GM10847 (cell line): Measurements from ENCODE around the gene AEBP1.

Source experiments
- POLR2A ChIP-seq: IDR thresholded peaks from 2 replicates; pipeline ENCODE4 v1.6.1; 2011; ENCODE audit not compliant: insufficient read length; ENCODE audit errors: extremely low read depth

AEBP1 gene

GRCh38 chr7:44144968-44145478 is 40.9 kb downstream of the AEBP1 start:
- no peak for TF ChIP-seq POLR2A

- TF ChIP-seq POLR2A = no peak
Observed at GRCh38 chr7:44145479-44145968, 41.4 kb downstream of the AEBP1 start.

GRCh38 chr7:44145969-44146911 is 42.1 kb downstream of the AEBP1 start:
- TF ChIP-seq POLR2A = no peak

- no peak for TF ChIP-seq POLR2A
Observed at GRCh38 chr7:44147026-44147991, 43.2 kb downstream of the AEBP1 start.

- TF ChIP-seq POLR2A = no peak
Observed at GRCh38 chr7:44148166-44148565, 44.0 kb downstream of the AEBP1 start.

GRCh38 chr7:44148961-44149536 is 44.9 kb downstream of the AEBP1 start:
- TF ChIP-seq POLR2A = no peak

- no peak for TF ChIP-seq POLR2A
Observed at GRCh38 chr7:44149571-44150465, 45.7 kb downstream of the AEBP1 start.

GRCh38 chr7:44150466-44150832 is 46.3 kb downstream of the AEBP1 start:
- no peak for TF ChIP-seq POLR2A

- no peak for TF ChIP-seq POLR2A
Observed at GRCh38 chr7:44150966-44151941, 47.1 kb downstream of the AEBP1 start.

GRCh38 chr7:44151956-44152355 is 47.8 kb downstream of the AEBP1 start:
- TF ChIP-seq POLR2A = no peak

- TF ChIP-seq POLR2A = no peak
Observed at GRCh38 chr7:44152971-44153947, 49.1 kb downstream of the AEBP1 start.

GRCh38 chr7:44153948-44154335 is 49.8 kb downstream of the AEBP1 start:
- TF ChIP-seq POLR2A = no peak
